HFFc6 (cell line): Measurements from ENCODE around the gene PLEKHG2. TPM values are rescaled to one million over a fixed set of nuclear protein-coding genes. Genes with fewer than 3 reads are reported as not detected.
A peak's percentile ranks its signal among the peaks of the same experiment; 100 is the strongest.

ENCODE experiments used
- DNase-seq: peaks from one replicate; pipeline ENCODE4 v3.0.0-alpha.2; 2018
- H3K27ac Mint-ChIP-seq: 2 replicates; pipeline ENCODE4 v1.8.0; 2020; ENCODE audit warnings: mild to moderate bottlenecking, mixed read lengths
- H3K27me3 Mint-ChIP-seq: 2 replicates; pipeline ENCODE4 v1.8.0; 2021; ENCODE audit warnings: mild to moderate bottlenecking, moderate library complexity, mixed read lengths; ENCODE audit not compliant: insufficient read depth
- H3K36me3 Mint-ChIP-seq: 2 replicates; pipeline ENCODE4 v1.8.0; 2021; ENCODE audit warnings: low read depth, mixed read lengths
- H3K4me1 Mint-ChIP-seq: 2 replicates; pipeline ENCODE4 v1.8.0; 2020; ENCODE audit warnings: low read depth, mixed read lengths
- H3K4me3 Mint-ChIP-seq: 2 replicates; pipeline ENCODE4 v1.8.0; 2020; ENCODE audit warnings: mild to moderate bottlenecking, moderate library complexity, mixed read lengths
- H3K9me3 Mint-ChIP-seq: 2 replicates; pipeline ENCODE4 v1.8.0; 2020; ENCODE audit warnings: mild to moderate bottlenecking, mixed read lengths
- total RNA-seq, 6 experiments: library from RNA; stranded (reverse); fragmentation: NEBNext Ultra II Directional; extraction: Animal tissue kit (Norgen Biotek cat#: 25700); gene quantifications; 2 replicates in 1 of 6; 3 replicates in 5 of 6; pipeline ENCODE4 v1.2.3, GENCODE V29; 2021
- TF ChIP-seq, protein P1 (sequence below): fragments of 200-600 bp; sonication (generic); IDR thresholded peaks from 2 replicates; pipeline ENCODE4 v1.5.0; 2021; ENCODE audit warnings: antibody characterized with exemption, mild to moderate bottlenecking

Gene PLEKHG2
- total RNA-seq, 6 experiments from 2014 or later: 38.3 to 56.0 (median 45.7) TPM

DNA sequence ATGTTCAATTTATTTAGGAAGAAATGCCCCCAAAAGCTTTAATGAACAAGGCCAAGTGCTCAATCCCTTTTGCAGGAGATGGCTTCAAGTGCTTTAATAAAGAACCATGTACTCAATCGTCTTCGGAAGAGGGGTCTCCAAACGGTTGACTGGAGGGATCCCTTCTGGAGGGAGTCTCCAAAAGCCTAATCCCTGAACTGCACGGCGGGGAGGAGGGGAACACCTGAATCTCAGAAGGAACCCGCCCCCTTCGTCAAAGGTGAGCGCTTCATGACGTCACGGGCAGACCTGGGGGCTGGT, 22.1 kb upstream of the PLEKHG2 start:
- no peak for DNase-seq
- no peaks in the 10 kb centered on the region; the same call in 1 of the 2 replicates for H3K9me3 Mint-ChIP-seq
- H3K27me3 Mint-ChIP-seq: peaks cover 8% of the 10 kb centered on the region
- H3K4me1 Mint-ChIP-seq: peaks cover 44% of the 10 kb centered on the region
- TF ChIP-seq, protein P1, sequence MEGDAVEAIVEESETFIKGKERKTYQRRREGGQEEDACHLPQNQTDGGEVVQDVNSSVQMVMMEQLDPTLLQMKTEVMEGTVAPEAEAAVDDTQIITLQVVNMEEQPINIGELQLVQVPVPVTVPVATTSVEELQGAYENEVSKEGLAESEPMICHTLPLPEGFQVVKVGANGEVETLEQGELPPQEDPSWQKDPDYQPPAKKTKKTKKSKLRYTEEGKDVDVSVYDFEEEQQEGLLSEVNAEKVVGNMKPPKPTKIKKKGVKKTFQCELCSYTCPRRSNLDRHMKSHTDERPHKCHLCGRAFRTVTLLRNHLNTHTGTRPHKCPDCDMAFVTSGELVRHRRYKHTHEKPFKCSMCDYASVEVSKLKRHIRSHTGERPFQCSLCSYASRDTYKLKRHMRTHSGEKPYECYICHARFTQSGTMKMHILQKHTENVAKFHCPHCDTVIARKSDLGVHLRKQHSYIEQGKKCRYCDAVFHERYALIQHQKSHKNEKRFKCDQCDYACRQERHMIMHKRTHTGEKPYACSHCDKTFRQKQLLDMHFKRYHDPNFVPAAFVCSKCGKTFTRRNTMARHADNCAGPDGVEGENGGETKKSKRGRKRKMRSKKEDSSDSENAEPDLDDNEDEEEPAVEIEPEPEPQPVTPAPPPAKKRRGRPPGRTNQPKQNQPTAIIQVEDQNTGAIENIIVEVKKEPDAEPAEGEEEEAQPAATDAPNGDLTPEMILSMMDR: no peak
- peak overlapping the region; percentile 99 for H3K27ac Mint-ChIP-seq
- peaks cover 44% of the 10 kb centered on the region for H3K36me3 Mint-ChIP-seq
- peak overlapping the region; percentile 98 for H3K4me3 Mint-ChIP-seq

DNA sequence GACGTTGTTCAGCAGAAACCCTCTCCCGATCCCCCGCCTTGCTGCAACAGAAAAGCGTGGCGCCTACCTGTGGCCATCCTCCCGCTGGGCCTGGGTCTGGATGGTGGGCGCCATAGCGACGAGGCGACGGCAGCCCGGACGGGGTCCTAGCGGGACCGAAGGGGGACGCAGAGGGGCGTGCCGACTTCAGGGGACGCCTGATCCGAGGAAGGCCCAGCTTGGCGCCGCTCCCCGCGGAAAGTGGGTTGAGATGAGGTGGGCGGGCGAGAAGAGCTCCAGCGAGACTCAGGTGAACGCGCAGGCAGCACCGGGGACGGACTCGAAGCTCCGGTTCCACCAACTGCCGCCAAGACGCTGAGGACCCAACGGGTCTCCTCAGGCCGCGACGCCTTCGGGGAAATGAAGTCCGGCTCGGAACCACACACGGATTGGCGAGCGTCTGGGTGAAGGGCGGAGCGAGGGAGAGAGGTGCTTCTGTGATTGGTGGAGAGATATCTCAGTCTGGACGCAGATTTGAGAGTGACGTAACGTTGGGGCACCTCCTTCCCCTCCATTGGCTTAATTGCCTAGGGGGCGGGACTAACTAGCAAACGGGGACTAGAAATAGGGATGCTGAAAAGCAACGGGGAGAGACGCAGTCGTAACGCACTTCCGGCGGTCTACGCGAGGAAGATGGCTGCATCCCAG, 21.6 kb upstream of the PLEKHG2 start, which contains the start of the genes MED29 and PAF1:
TSS of gene MED29 (plus strand) at position 628 of the 687 bp plus-strand sequence. CDS start at position 673, 45 bp downstream.
TSS of gene PAF1 (minus strand) at position 356 of the 687 bp plus-strand sequence. CDS start at position 114, 242 bp downstream.
- Mint-ChIP-seq H3K36me3 (peaks cover 39% of the 10 kb centered on the region), H3K27me3 (peaks cover 6% of the 10 kb centered on the region), H3K9me3 (no peaks in the 10 kb centered on the region; the same call in 1 of the 2 replicates)

DNA sequence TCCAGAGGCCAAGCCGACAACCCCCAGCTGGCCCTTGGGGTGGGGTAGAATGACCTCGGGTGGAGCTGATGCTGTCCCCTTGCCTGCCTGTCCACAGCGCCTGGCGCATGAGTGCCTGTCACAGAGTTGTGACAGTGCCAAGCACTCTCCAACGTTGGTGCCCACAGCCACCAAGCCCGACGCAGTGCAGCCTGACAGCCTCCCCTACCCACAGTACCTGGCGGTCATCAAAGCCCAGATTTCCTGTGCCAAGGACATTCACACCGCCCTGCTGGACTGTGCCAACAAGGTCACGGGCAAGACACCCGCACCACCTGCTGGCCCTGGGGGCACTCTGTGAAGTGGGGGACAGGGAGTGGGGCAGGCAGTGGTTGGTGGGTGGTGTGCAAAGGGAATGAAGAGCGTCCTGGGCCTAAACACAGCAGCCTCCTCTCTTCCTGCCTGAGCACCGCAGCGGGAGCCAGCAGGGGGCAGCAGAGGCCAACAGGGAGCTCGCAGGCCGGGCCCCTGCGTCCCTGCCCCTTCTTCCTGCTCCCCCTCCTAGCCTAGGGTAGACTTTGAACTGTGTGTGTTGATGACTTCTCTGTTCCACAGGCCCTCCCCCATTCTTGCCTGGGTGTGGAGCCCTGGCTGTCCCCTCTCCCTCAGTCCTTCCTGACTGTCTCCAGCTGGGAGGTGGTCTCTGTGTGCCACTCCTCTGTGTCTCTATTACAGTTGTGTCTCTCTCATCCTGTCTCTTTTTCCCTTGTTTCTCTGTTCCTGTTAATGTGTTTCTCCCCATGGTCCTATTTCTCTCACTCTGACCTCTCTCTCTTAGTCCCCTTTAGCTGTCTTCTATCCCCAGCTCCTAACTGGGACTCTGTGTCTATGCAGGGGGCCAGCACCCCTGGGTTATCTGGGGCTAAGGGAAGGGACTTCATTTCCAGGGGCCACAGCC, 14.8 kb upstream of the PLEKHG2 start:
- TF ChIP-seq, protein P1: peak; percentile 97
- H3K36me3 Mint-ChIP-seq: peaks cover 18% of the 10 kb centered on the region
- peak overlapping the region; percentile 22; the same call in 1 of the 2 replicates for H3K4me3 Mint-ChIP-seq
- peaks cover 9% of the 10 kb centered on the region for H3K27me3 Mint-ChIP-seq
- no peaks in the 10 kb centered on the region for H3K9me3 Mint-ChIP-seq
- H3K4me1 Mint-ChIP-seq: peaks cover 56% of the 10 kb centered on the region
- H3K27ac Mint-ChIP-seq: peak overlapping the region; percentile 90
- peak; percentile 66 for DNase-seq

More for the DNA sequence above, 21.6 kb upstream of the PLEKHG2 start, which contains the start of the genes MED29 and PAF1:
- H3K4me1 Mint-ChIP-seq: peaks cover 44% of the 10 kb centered on the region
- TF ChIP-seq, protein P1: peak; percentile 51; the same call in 1 of the 2 replicates
- peak within 1 kb of the TSS; percentile 99 for H3K27ac Mint-ChIP-seq
- DNase-seq: peak; percentile 100
- peak within 1 kb of the TSS; percentile 98 for H3K4me3 Mint-ChIP-seq

DNA sequence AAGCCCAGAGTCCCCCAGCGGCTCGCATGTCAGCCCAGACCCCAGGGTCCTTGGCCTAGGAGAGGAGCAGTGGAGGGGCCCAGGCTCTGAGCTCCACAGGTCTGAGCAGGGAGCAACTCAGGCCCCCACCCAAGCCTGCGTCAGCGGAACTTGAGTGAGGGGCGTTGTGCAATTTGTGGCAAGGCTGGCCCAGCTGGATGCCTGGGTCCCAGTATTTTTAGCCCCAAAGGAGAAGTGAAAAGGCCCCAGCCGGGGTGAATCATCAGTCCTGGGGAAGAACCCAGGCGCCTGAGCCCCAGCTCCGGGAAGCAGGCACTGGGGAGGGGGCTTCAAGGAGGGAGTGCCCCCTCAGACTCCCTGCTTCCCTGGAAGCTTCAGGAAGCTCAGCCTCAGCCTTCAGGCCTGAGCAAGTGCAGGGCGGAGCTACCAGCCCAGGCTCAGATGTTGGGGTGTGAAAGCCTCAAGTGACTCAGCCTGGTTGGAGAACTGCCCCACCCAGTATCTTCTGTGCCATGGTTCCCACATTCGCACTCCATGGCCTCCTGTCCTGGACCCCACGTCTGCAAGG, 14.1 kb upstream of the PLEKHG2 start:
- H3K27ac Mint-ChIP-seq: peak overlapping the region; percentile 90
- H3K27me3 Mint-ChIP-seq: peaks cover 7% of the 10 kb centered on the region
- no peaks in the 10 kb centered on the region for H3K9me3 Mint-ChIP-seq
- H3K4me1 Mint-ChIP-seq: peaks cover 57% of the 10 kb centered on the region
- TF ChIP-seq, protein P1: no peak
- H3K36me3 Mint-ChIP-seq: peaks cover 17% of the 10 kb centered on the region
- peak overlapping the region; percentile 22; the same call in 1 of the 2 replicates for H3K4me3 Mint-ChIP-seq
- DNase-seq: peak; percentile 83

DNA sequence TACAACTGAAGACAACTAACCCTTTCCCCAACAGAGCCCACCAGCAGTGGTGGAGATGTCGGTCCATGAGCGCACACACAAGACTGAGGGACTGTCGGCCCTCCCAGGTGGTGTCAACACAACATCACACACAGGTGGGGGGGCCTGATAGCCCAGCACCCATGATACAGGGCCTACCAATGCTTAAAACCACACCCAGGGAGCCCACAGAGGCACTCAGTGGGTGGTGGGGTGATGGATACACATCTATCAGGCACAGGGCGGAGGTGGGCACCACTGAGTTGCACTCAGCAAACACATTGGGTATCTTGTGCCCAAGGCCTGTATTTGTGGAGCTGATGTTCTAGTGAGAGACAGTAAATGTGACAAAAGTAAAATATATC, 12.8 kb upstream of the PLEKHG2 start:
- Mint-ChIP-seq H3K4me3 (no peak overlapping the region), H3K9me3 (no peaks in the 10 kb centered on the region), H3K27ac (peak overlapping the region; percentile 90), H3K4me1 (peaks cover 57% of the 10 kb centered on the region), H3K27me3 (peaks cover 7% of the 10 kb centered on the region), H3K36me3 (peaks cover 12% of the 10 kb centered on the region; the same call in 1 of the 2 replicates)
- TF ChIP-seq, protein P1: no peak
- no peak for DNase-seq
